Activated CD4-positive, alpha-beta memory T cell treated with anti-CD3 and anti-CD28 coated beads, Interleukin-2, amount 10 ng/mL, durations not matched to agents 7 days and 5 days (primary cell): Measurements from ENCODE around the gene VTI1A. TPM values are rescaled to one million over a fixed set of nuclear protein-coding genes. Genes with fewer than 3 reads are reported as not detected.

Source experiments
- CTCF ChIA-PET: fragments of 350-600 bp; sonication (Branson Sonifier 250); formaldehyde crosslinking; loops from one replicate; lab custom pipeline; 2021; ENCODE audit warnings: antibody characterized with exemption, inconsistent platforms; lab: Charles Lee
- POLR2A ChIA-PET: fragments of 350-600 bp; sonication (Branson Sonifier 250); formaldehyde crosslinking; loops from one replicate; lab custom pipeline; 2021; ENCODE audit warnings: antibody characterized with exemption; lab: Charles Lee
- DNase-seq: peaks from one replicate; pipeline ENCODE4 v3.0.0-alpha.2; 2020
- H3K27ac Mint-ChIP-seq: one replicate; pipeline ENCODE4 v1.8.0; 2021; ENCODE audit warnings: mild to moderate bottlenecking, mixed read lengths
- H3K27me3 Mint-ChIP-seq: one replicate; pipeline ENCODE4 v1.8.0; 2021; ENCODE audit warnings: mixed read lengths
- H3K36me3 Mint-ChIP-seq: one replicate; pipeline ENCODE4 v1.8.0; 2021; ENCODE audit warnings: low read depth, mixed read lengths
- H3K4me1 Mint-ChIP-seq: one replicate; pipeline ENCODE4 v1.8.0; 2021; ENCODE audit warnings: mixed read lengths
- H3K4me3 Mint-ChIP-seq: one replicate; pipeline ENCODE4 v1.8.0; 2021; ENCODE audit warnings: mild to moderate bottlenecking, mixed read lengths
- H3K9me3 Mint-ChIP-seq: one replicate; pipeline ENCODE4 v1.8.0; 2021; ENCODE audit warnings: mixed read lengths
- total RNA-seq, 2 experiments: library from RNA; stranded (reverse); gene quantifications; one replicate each; pipeline ENCODE4 v1.2.3, GENCODE V29; 2021

The VTI1A gene
- total RNA-seq, 2 experiments from 2014 or later: 32.9 to 37.3 TPM

- Mint-ChIP-seq H3K9me3 (no peaks in the 10 kb centered on the region), H3K27ac (no peak overlapping the region), H3K4me3 (no peak overlapping the region), H3K4me1 (peaks cover 30% of the 10 kb centered on the region), H3K27me3 (no peaks in the 10 kb centered on the region), H3K36me3 (peaks cover 13% of the 10 kb centered on the region)
- no peak for DNase-seq
- POLR2A ChIA-PET: no interaction called here
- CTCF ChIA-PET: no interaction called here
Measured at GRCh38 chr10:112810711-112811151, 363.7 kb downstream of the VTI1A start.

GRCh38 chr10:112811741-112812551 lies 364.9 kb downstream of the VTI1A start:
- Mint-ChIP-seq H3K9me3 (no peaks in the 10 kb centered on the region), H3K4me1 (peaks cover 34% of the 10 kb centered on the region), H3K36me3 (peaks cover 13% of the 10 kb centered on the region), H3K4me3 (no peak overlapping the region), H3K27me3 (no peaks in the 10 kb centered on the region), H3K27ac (no peak overlapping the region)
- POLR2A ChIA-PET: no interaction called here
- CTCF ChIA-PET: no interaction called here
- DNase-seq: no peak

- ChIA-PET POLR2A (no interaction called here), CTCF (no interaction called here)
- no peak overlapping the region for H3K4me3 Mint-ChIP-seq
- H3K9me3 Mint-ChIP-seq: no peaks in the 10 kb centered on the region
- no peaks in the 10 kb centered on the region for H3K27me3 Mint-ChIP-seq
- peaks cover 34% of the 10 kb centered on the region for H3K4me1 Mint-ChIP-seq
- H3K27ac Mint-ChIP-seq: no peak overlapping the region
- DNase-seq: no peak
- peaks cover 13% of the 10 kb centered on the region for H3K36me3 Mint-ChIP-seq
Measured at GRCh38 chr10:112812586-112812985, 365.6 kb downstream of the VTI1A start.

GRCh38 chr10:112813866-112814591 lies 367.0 kb downstream of the VTI1A start:
- DNase-seq: no peak
- Mint-ChIP-seq H3K4me1 (peaks cover 34% of the 10 kb centered on the region), H3K27ac (peak overlapping the region; percentile 21), H3K4me3 (no peak overlapping the region), H3K27me3 (no peaks in the 10 kb centered on the region), H3K36me3 (peaks cover 13% of the 10 kb centered on the region), H3K9me3 (no peaks in the 10 kb centered on the region)
- ChIA-PET POLR2A (no interaction called here), CTCF (interaction anchor here (1.0 kb wide), 1 partner anchor 342 kb away, joined by 3 read pairs; no protein-coding TSS in a partner anchor)

- H3K27ac Mint-ChIP-seq: no peak overlapping the region
- no peak overlapping the region for H3K4me3 Mint-ChIP-seq
- H3K9me3 Mint-ChIP-seq: no peaks in the 10 kb centered on the region
- ChIA-PET CTCF (no interaction called here), POLR2A (no interaction called here)
- H3K36me3 Mint-ChIP-seq: peaks cover 10% of the 10 kb centered on the region
- no peak for DNase-seq
- H3K27me3 Mint-ChIP-seq: no peaks in the 10 kb centered on the region
- peaks cover 34% of the 10 kb centered on the region for H3K4me1 Mint-ChIP-seq
Measured at GRCh38 chr10:112815269-112816032, 368.4 kb downstream of the VTI1A start.

- Mint-ChIP-seq H3K9me3 (no peaks in the 10 kb centered on the region), H3K27ac (no peak overlapping the region), H3K36me3 (peaks cover 10% of the 10 kb centered on the region), H3K4me3 (no peak overlapping the region), H3K4me1 (peaks cover 34% of the 10 kb centered on the region), H3K27me3 (no peaks in the 10 kb centered on the region)
- ChIA-PET POLR2A (no interaction called here), CTCF (no interaction called here)
- DNase-seq: no peak
Measured at GRCh38 chr10:112816033-112816430, 369.0 kb downstream of the VTI1A start.

- Mint-ChIP-seq H3K27me3 (no peaks in the 10 kb centered on the region), H3K36me3 (peaks cover 10% of the 10 kb centered on the region), H3K9me3 (no peaks in the 10 kb centered on the region), H3K4me3 (no peak overlapping the region), H3K4me1 (peaks cover 34% of the 10 kb centered on the region), H3K27ac (no peak overlapping the region)
- CTCF ChIA-PET: interaction anchor here (0.5 kb wide), 1 partner anchor 122 kb away, joined by 3 read pairs; no protein-coding TSS in a partner anchor
- DNase-seq: no peak
- POLR2A ChIA-PET: no interaction called here
Measured at GRCh38 chr10:112816891-112817290, 369.9 kb downstream of the VTI1A start.

- CTCF ChIA-PET: no interaction called here
- Mint-ChIP-seq H3K27me3 (no peaks in the 10 kb centered on the region), H3K36me3 (peaks cover 10% of the 10 kb centered on the region), H3K9me3 (no peaks in the 10 kb centered on the region), H3K4me1 (peaks cover 28% of the 10 kb centered on the region), H3K27ac (no peak overlapping the region), H3K4me3 (no peak overlapping the region)
- no peak for DNase-seq
- POLR2A ChIA-PET: no interaction called here
Measured at GRCh38 chr10:112817981-112818777, 371.2 kb downstream of the VTI1A start.

- no peaks in the 10 kb centered on the region for H3K9me3 Mint-ChIP-seq
- ChIA-PET CTCF (no interaction called here), POLR2A (no interaction called here)
- H3K27me3 Mint-ChIP-seq: no peaks in the 10 kb centered on the region
- no peak overlapping the region for H3K4me3 Mint-ChIP-seq
- DNase-seq: no peak
- H3K27ac Mint-ChIP-seq: no peak overlapping the region
- H3K4me1 Mint-ChIP-seq: peaks cover 17% of the 10 kb centered on the region
- H3K36me3 Mint-ChIP-seq: peaks cover 6% of the 10 kb centered on the region
Measured at GRCh38 chr10:112819231-112819630, 372.2 kb downstream of the VTI1A start.

GRCh38 chr10:112820320-112820719 lies 373.3 kb downstream of the VTI1A start:
- H3K9me3 Mint-ChIP-seq: no peaks in the 10 kb centered on the region
- CTCF ChIA-PET: no interaction called here
- no peak overlapping the region for H3K4me3 Mint-ChIP-seq
- H3K36me3 Mint-ChIP-seq: peaks cover 3% of the 10 kb centered on the region
- no peak for DNase-seq
- H3K27me3 Mint-ChIP-seq: no peaks in the 10 kb centered on the region
- POLR2A ChIA-PET: no interaction called here
- H3K27ac Mint-ChIP-seq: no peak overlapping the region
- H3K4me1 Mint-ChIP-seq: peaks cover 9% of the 10 kb centered on the region

GRCh38 chr10:112821038-112821437 lies 374.0 kb downstream of the VTI1A start:
- CTCF ChIA-PET: no interaction called here
- H3K4me3 Mint-ChIP-seq: no peak overlapping the region
- no peaks in the 10 kb centered on the region for H3K36me3 Mint-ChIP-seq
- POLR2A ChIA-PET: no interaction called here
- no peaks in the 10 kb centered on the region for H3K27me3 Mint-ChIP-seq
- no peaks in the 10 kb centered on the region for H3K9me3 Mint-ChIP-seq
- no peak for DNase-seq
- H3K4me1 Mint-ChIP-seq: peaks cover 2% of the 10 kb centered on the region
- H3K27ac Mint-ChIP-seq: no peak overlapping the region

- no peak for DNase-seq
- Mint-ChIP-seq H3K27me3 (no peaks in the 10 kb centered on the region), H3K4me1 (no peaks in the 10 kb centered on the region), H3K9me3 (no peaks in the 10 kb centered on the region), H3K4me3 (no peak overlapping the region), H3K27ac (no peak overlapping the region), H3K36me3 (no peaks in the 10 kb centered on the region)
- ChIA-PET CTCF (no interaction called here), POLR2A (no interaction called here)
Measured at GRCh38 chr10:112821663-112822062, 374.6 kb downstream of the VTI1A start.
